Sciatic nerve (tissue), 2 donors: ENCODE results near the gene COL7A1. TPM values are rescaled to one million over a fixed set of nuclear protein-coding genes. Genes with fewer than 3 reads are reported as not detected.

Source experiments
- ATAC-seq: fragments of 200-7000 bp; cut with Tn5 transposase; one replicate; pipeline ENCODE4 v1.9.1; 2020; ENCODE audit warnings: mild to moderate bottlenecking, moderate library complexity
- DNase-seq: peaks from one replicate; pipeline ENCODE4 v3.0.0-alpha.2; 2020; ENCODE audit warnings: low spot score
- intact Hi-C: fragments of 100-400 bp; cut with DNase I; formaldehyde crosslinking; loops from one replicate; pipeline ENCODE4 v1.14.2; 2022
- microRNA-seq: library from miRNA; unstranded; fragments of <30 nt; microRNA quantifications from one replicate; pipeline ENCODE4 v1.2.0, GENCODE V29; 2020
- total RNA-seq: library from RNA; stranded (reverse); fragmentation: NEBNext Ultra II Directional; extraction: Animal tissue kit (Norgen Biotek cat#: 25700); gene quantifications from one replicate; pipeline ENCODE4 v1.2.1, GENCODE V29; 2021
- donor health status: DM: no; HTN: no; CAD: no.
- donor health status: DM: no; HTN: no; CAD: no.

COL7A1 gene
- total RNA-seq, 1 donor from 2014 or later: 8.7 TPM

GRCh38 chr3:48528048-48528447 lies 67.1 kb downstream of the COL7A1 start:
- intact Hi-C loops: no loop called here
- ATAC-seq: no peak
- no peak for DNase-seq

DNA sequence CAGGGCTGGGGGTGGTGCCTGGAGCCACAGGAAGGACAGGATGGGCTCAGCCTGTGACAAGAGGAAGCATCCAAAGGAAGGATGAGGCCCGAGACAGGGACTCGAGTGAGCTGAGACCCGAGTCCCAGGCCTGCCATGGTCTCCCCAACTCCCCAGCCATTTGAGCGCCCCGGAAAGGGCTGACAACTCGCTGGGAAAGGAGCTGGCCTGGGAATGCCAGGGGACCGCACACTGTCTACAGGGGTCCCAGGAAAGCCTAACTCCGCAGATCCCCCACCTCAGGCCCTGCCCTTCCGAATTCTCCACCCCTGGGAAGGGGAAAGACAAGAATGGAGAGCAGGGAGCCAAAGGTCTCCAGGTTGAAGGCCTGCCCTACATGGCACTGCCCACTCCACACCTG lies 70.2 kb downstream of the COL7A1 start:
- DNase-seq (no peak), ATAC-seq (no peak)
- intact Hi-C loops: no loop called here

- intact Hi-C loops: no loop called here
- ATAC-seq (no peak), DNase-seq (no peak)
Observed at GRCh38 chr3:48521635-48522034, 73.5 kb downstream of the COL7A1 start.

DNA sequence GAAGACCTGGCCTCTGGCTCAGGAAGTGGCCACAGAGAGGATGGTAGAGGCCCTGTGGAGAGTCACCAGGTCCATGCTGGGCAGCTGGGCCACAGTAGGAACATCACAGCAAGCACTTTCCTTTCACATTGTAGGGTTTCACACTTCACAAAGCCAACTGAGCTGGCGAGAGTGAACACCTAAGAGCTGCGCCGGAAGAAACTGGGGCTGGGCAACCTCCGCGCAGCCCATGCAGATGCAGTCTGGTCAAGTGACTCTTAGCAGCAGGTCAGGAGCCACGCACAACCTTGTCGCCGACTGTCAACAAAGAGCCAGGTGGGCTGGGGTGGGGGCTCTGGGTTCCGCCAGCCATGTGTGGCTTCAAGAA lies 75.9 kb downstream of the COL7A1 start:
- intact Hi-C loops: no loop called here
- DNase-seq (no peak), ATAC-seq (no peak)

DNA sequence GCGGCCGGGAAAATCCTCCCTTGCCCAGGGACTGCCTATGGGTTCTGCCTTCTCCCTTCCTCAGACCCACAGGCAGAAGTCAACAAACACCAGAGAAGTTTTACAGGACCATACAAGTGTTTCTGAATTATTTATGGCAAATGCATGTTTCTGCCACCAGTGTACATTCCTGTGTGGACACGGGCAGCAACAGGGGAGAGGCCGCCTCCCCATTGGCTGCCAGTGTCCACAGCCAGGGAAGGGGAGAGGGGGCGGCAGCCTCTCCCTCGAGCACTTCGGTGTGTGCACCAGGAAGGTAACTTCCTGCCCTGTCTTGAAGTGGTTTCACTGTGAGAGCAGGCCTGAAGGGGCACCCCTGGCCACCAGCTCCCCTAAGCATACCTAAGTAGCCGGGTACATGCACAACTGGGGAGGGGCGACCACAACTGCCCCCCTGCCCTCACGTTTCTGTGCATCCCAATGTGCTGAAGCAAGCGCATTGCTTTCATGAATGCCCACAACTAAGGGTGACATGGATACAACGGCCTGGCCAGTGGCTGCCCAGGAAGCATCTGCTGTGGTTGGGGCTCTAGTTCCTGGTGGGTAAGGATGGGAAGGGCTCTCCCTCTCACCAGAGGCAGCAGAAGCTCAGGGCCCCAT lies 76.4 kb downstream of the COL7A1 start:
- intact Hi-C loops: no loop called here
- ATAC-seq (no peak), DNase-seq (no peak)

DNA sequence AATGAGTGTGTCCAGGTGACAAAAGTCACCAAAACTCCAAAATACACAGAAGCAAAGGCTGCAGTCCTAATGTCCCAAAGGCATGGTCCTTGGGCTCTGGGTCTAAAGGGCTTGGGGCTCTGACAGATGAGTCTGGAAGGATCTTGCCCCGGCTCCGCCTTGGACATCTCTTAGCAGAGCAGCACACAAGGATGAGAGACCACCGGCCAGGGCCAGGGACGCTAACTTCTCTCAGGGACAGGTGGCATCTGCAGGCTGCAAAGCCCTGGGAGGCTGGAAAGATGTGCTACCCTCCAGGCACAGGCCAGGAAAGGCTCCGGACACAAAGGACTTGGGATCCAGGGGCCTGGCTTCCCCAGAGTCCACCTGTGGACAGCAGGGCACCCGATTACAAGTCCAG lies 77.1 kb downstream of the COL7A1 start:
- no peak for ATAC-seq
- DNase-seq: no peak
- intact Hi-C loops: no loop called here

- no peak for DNase-seq
- ATAC-seq: no peak
- intact Hi-C loops: no loop called here
Observed at GRCh38 chr3:48516571-48516970, 78.6 kb downstream of the COL7A1 start.

DNA sequence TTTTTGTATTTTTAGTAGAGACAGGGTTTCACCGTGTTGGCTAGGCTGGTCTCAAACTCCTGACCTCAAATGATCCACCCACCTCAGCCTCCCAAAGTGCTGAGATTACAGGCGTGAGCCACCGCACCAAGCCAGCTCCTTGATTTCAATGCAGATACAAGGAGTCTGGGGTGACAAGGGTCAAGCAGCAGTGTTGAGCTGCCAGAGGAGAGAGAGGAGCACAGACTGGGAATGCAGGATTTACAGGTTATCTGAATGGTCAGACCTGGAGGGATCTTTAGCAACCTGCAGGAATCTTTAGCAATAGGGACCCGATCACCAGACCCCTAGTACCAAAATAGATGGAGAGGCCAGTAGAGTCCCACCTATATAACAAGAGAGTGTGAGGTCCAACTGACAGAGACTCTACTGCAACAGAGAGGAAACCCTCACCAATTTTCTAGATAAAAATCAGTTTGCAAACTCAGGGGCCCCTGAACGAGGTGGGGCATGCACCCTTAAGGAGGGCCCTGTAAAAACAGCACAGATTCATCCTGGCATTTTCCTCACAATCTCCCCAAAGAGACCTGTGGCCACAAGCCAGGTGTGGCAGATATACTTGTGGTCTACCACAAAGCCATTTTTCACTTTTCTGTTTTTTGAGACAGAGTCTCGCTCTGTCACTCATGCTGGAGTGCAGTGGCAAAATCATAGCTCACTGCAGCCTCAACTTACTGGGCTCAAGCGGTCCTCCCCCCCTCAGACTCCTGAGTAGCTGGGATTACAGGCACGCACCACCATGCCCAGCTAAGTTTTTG lies 80.5 kb downstream of the COL7A1 start:
- DNase-seq (no peak), ATAC-seq (no peak)
- intact Hi-C loops: no loop called here

Small RNA genes lying within 50 kb of the gene (microRNA-seq; reads per million reads assigned to microRNA genes)
- not detected for gene MIR4793
- gene MIR6823: not detected
- not detected for gene MIR711

Other genes with a start within 250 kb of the COL7A1 start
- 0.27 TPM for gene FBXW12, start 223.1 kb downstream of the COL7A1 start, total RNA-seq
- 121 TPM for gene PLXNB1, start 165.2 kb downstream of the COL7A1 start, total RNA-seq
- gene CCDC51, start 155.2 kb downstream of the COL7A1 start, total RNA-seq: 10.6 TPM
- 154 TPM for gene TMA7, start 155.1 kb downstream of the COL7A1 start, total RNA-seq
- gene ATRIP, start 148.6 kb downstream of the COL7A1 start, total RNA-seq: 7.5 TPM
- 138 TPM for gene SHISA5, start 91.2 kb downstream of the COL7A1 start, total RNA-seq
- gene PFKFB4, start 38.5 kb downstream of the COL7A1 start, total RNA-seq: 7.9 TPM
- gene UCN2, start 31.5 kb downstream of the COL7A1 start, total RNA-seq: not detected
- 96.9 TPM for gene UQCRC1, start 14.3 kb upstream of the COL7A1 start, total RNA-seq
- not detected for gene TMEM89, start 26.4 kb upstream of the COL7A1 start, total RNA-seq
- 17.1 TPM for gene SLC26A6, start 40.1 kb upstream of the COL7A1 start, total RNA-seq
- gene CELSR3, start 67.6 kb upstream of the COL7A1 start, total RNA-seq: 1.5 TPM
- 29.3 TPM for gene NCKIPSD, start 90.6 kb upstream of the COL7A1 start, total RNA-seq
- gene IP6K2, start 121.9 kb upstream of the COL7A1 start, total RNA-seq: 104 TPM